ENCODE measurements around the gene RASEF. TPM values are rescaled to one million over a fixed set of nuclear protein-coding genes. Genes with fewer than 3 reads are reported as not detected.

Gene RASEF
- 10 to 100 TPM; 17.2 to 40.7 (median 37.6) TPM for total RNA-seq
- long read RNA-seq, donor 1, full-length matches to known transcripts, result 12 of 18 reads
- long read RNA-seq, donor 1, partial matches to known transcripts, result 0 of 18 reads
- long read RNA-seq, donor 1, other reads (novel, unspliced or antisense), result 6 of 18 reads
- long read RNA-seq, donor 2, full-length matches to known transcripts, result 13 of 17 reads
- long read RNA-seq, donor 2, partial matches to known transcripts, result 1 of 17 reads
- long read RNA-seq, donor 2, other reads (novel, unspliced or antisense), result 3 of 17 reads

DNA sequence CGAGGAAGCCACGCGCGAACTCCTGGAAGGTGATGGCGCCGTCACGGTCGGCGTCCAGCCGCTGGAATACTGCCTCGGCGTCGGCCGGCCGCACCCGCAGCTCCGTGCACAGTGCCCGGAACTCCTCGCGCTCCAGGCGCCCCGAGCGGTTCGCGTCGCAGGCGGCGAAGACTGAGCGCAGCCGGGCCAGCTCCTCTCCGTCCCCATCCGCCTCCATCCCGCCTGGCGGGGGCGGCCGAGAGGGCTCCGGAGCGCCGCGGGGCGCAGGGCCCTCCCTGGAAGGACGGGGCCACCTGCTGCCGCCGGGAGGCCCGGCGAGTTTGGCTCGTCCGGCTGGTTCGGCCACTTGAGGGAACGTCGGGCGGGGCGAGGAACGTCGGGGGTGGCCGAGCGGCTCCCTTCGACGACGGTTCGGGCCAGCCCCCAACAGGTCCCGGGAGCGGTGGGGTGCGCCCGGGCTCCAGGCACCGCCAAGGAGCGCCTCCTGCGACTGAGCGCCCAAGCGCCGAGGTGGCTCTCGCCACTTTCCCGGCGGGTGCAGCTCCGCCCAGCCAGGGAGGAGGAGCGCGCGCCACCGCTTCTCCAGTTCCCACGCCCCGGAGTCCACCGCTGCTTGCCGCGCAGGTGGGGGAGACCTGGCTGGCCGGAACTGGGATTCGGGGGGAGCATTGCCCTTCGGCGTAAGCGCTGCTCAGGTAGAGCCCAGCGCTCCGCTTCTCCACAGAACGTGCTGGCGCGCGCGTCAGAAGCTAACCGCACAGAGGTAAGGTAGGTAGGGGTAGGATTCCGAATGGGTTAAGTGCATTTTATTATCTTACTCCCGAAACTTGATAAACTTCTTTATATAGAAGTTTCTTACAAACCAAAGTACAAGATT is at the start of gene RASEF:
Gene RASEF, minus strand, starts transcription at position 492 of the 877 bp plus-strand sequence. Its CDS starts 275 bp downstream, at position 217.
- peak; percentile 87 for ATAC-seq
- intact Hi-C loops (cut with DNase I, micrococcal nuclease), result no loop called here

DNA sequence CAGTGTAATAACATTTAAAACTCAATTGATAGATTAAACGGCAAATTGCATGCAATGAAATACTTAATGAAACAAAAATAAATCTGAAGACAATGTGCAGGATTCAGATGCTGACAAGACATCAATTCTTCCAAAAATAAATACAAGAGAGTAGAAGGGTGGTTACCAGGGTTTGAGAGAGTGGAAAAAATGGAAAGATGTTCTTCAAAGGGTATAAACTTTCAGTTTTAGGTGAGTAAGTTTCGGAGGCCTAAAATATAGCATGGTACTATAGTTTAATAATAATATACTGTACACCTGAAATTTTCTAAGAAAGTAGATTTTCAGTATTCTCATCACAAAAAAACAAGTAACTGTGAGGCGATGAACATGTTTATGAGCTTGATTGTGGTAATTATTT is 48.2 kb upstream of the RASEF start:
- no peaks in the 10 kb centered on the region for H3K36me3 ChIP-seq (ENCODE audit: low read depth)
- H3K4me3 ChIP-seq, result no peak overlapping the region
- TF ChIP-seq, protein P1, sequence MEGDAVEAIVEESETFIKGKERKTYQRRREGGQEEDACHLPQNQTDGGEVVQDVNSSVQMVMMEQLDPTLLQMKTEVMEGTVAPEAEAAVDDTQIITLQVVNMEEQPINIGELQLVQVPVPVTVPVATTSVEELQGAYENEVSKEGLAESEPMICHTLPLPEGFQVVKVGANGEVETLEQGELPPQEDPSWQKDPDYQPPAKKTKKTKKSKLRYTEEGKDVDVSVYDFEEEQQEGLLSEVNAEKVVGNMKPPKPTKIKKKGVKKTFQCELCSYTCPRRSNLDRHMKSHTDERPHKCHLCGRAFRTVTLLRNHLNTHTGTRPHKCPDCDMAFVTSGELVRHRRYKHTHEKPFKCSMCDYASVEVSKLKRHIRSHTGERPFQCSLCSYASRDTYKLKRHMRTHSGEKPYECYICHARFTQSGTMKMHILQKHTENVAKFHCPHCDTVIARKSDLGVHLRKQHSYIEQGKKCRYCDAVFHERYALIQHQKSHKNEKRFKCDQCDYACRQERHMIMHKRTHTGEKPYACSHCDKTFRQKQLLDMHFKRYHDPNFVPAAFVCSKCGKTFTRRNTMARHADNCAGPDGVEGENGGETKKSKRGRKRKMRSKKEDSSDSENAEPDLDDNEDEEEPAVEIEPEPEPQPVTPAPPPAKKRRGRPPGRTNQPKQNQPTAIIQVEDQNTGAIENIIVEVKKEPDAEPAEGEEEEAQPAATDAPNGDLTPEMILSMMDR (IDR thresholded peaks at IDR 0.05), result no peak
- intact Hi-C loops (cut with DNase I, micrococcal nuclease), result no loop called here
- ATAC-seq (no peak), DNase-seq (no peak)
- H3K9me3 ChIP-seq, result peaks cover 26% of the 10 kb centered on the region
- H3K4me1 ChIP-seq (ENCODE audit: low read depth), result no peaks in the 10 kb centered on the region

More for the DNA sequence above, at the start of gene RASEF:
- Histone ChIP-seq H3K9me3 (no peaks in the 10 kb centered on the region), H3K4me3 (peak within 1 kb of the TSS; percentile 51), H3K36me3 (ENCODE audit: low read depth) (no peaks in the 10 kb centered on the region), H3K4me1 (ENCODE audit: low read depth) (peaks cover 13% of the 10 kb centered on the region)
- TF ChIP-seq, protein P1 (IDR thresholded peaks at IDR 0.05), result no peak
- peak; percentile 83 to 92 (median 88) for DNase-seq

DNA sequence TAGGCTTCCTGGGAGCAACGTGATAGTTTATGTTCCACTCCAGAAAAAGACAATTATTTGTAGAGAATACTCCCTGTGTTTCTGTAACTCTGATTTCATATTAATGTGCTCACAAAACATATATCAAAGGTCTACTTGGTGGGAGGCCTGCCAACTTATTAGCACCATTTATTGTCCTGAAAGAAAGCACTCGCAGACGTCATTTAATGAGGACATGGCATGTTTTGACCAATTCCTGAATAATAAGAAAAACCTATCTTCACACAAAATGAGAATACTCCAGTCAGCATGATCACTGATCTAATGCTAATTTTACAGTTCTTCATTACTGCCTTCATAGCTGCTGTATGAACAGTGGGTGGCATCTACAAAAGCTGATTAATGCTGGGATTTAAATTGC is 46.4 kb upstream of the RASEF start:
- intact Hi-C loops (cut with DNase I, micrococcal nuclease), result no loop called here
- TF ChIP-seq, protein P1 (IDR thresholded peaks at IDR 0.05), result no peak
- Histone ChIP-seq H3K36me3 (ENCODE audit: low read depth) (no peaks in the 10 kb centered on the region), H3K9me3 (peaks cover 15% of the 10 kb centered on the region), H3K4me3 (no peak overlapping the region), H3K4me1 (ENCODE audit: low read depth) (no peaks in the 10 kb centered on the region)
- ATAC-seq (no peak), DNase-seq (no peak)

DNA sequence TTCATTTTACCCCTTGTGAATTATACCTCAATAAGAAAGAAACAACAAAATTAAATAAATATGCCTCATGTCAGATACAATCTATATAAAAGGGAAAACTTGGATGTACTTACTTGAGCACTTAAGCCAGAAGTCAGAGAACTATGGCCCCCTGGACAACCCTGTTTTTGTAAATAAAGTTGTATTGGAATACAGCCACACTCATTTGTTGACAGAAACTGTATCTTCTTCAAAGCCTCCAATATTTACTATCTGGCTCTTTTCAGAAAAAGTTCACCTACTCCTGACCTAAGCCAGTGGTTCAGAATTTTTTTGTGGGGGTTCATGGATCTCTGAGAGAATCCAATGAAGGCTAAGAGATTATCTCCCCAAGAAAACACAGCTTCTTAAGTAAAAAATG is 45.3 kb upstream of the RASEF start:
- Histone ChIP-seq H3K36me3 (ENCODE audit: low read depth) (no peaks in the 10 kb centered on the region), H3K4me3 (no peak overlapping the region), H3K4me1 (ENCODE audit: low read depth) (no peaks in the 10 kb centered on the region), H3K9me3 (peaks cover 6% of the 10 kb centered on the region)
- TF ChIP-seq, protein P1 (IDR thresholded peaks at IDR 0.05), result no peak
- no peak for ATAC-seq
- DNase-seq, result no peak
- intact Hi-C loops (cut with DNase I, micrococcal nuclease), result no loop called here

DNA sequence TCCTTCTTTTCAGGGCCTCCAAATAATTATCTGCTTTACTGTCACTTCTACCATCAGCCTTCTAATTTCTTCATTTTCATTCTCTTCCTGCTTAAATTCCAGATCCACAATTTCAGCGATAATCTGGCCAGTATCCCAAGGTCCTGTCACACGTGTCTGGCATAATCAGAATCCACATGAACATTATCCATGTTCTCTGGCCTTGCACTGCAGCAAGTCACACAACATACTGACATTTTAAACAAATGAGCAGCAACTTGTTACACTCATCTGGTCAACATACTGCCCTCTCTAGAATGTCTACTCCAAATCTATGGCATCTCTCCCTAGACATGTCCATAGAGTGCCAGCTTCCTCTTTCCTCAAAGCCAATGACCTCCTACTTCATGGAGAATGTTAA is 43.8 kb upstream of the RASEF start:
- intact Hi-C loops (cut with DNase I, micrococcal nuclease), result no loop called here
- TF ChIP-seq, protein P1 (IDR thresholded peaks at IDR 0.05), result no peak
- Histone ChIP-seq H3K4me3 (no peak overlapping the region), H3K36me3 (ENCODE audit: low read depth) (no peaks in the 10 kb centered on the region), H3K4me1 (ENCODE audit: low read depth) (no peaks in the 10 kb centered on the region), H3K9me3 (no peaks in the 10 kb centered on the region)
- ATAC-seq (no peak), DNase-seq (no peak)

All from mucosa of descending colon (tissue), 3 donors.